GM21717 (cell line): Measurements from ENCODE around the gene GCM1.
A peak's percentile ranks its signal among the peaks of the same experiment; 100 is the strongest.
"Not testable (repeated sequence)": the region's sequence is repeated elsewhere in the genome, so short reads cannot be mapped to it uniquely, and the experiment has no call there.

Source experiments
- ATAC-seq: cut with Tn5 transposase; IDR thresholded peaks from one replicate; pipeline ENCODE4 v1.9.1; 2021; ENCODE audit warnings: mild to moderate bottlenecking, moderate library complexity; ENCODE audit not compliant: unreplicated experiment

Gene GCM1, protein sequence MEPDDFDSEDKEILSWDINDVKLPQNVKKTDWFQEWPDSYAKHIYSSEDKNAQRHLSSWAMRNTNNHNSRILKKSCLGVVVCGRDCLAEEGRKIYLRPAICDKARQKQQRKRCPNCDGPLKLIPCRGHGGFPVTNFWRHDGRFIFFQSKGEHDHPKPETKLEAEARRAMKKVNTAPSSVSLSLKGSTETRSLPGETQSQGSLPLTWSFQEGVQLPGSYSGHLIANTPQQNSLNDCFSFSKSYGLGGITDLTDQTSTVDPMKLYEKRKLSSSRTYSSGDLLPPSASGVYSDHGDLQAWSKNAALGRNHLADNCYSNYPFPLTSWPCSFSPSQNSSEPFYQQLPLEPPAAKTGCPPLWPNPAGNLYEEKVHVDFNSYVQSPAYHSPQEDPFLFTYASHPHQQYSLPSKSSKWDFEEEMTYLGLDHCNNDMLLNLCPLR

DNA sequence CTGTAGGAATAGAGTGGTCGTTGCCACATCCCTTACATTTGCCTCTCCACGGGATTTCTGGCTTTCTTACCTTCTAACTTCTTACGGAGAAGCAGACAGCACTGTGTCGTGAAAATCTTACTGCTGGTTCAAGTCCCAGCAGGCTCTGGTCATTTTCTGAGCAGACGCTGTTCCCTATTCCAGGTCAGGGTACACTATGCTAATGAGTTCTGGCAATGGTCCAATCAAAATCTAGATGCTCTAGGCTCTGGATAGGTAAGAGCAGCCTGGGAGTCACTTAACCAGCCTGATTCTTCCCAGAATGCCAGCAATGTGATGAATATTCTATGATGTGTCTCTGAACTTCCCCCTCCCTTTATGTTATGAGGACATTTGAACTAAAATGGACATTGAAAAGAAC is at the start of gene GCM1:
TSS of gene GCM1 (minus strand) at position 158 of the 400 bp plus-strand sequence. CDS start 3,209 bp downstream, outside the sequence.
- no peak for ATAC-seq

DNA sequence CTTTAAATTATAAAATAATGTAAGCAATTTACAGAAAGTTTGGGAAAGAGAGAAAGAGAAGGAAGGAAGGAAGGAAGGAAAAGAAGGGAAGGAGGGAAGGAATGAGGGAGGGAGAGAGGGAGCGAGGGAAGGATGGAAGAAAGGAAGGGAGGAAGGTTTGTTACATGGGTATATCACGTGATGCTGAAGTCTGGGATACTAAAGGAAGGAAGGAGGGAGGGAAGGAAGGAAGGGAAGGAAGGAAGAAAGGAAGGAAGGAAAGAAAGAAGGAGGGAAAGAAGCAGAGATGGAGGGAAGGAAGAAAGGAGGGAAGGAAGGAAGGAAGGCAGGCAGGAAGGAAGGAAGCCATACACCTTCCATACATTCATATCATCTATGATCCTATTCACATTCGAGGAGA is 48.9 kb upstream of the GCM1 start:
- ATAC-seq, result no peak

DNA sequence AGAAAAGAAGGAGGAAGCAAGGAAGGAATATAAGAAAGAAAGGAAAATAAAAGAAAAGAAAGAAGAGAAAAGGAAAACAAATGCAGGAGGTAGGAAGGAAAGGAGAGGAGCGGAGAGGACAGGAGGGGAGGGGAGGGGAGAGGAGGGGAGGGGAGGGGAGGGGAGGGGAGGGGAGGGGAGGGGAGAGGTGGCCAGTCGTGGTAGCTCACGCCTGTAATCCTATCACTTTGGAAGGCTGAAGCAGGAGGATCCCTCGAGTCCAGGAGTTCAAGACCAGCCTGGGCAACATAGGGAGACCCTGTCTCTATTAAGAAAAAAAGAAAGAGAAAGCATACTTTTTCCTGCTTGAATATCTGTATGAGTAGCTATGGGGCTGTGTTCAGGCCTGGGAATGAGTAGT is 46.4 kb upstream of the GCM1 start:
- no peak for ATAC-seq

DNA sequence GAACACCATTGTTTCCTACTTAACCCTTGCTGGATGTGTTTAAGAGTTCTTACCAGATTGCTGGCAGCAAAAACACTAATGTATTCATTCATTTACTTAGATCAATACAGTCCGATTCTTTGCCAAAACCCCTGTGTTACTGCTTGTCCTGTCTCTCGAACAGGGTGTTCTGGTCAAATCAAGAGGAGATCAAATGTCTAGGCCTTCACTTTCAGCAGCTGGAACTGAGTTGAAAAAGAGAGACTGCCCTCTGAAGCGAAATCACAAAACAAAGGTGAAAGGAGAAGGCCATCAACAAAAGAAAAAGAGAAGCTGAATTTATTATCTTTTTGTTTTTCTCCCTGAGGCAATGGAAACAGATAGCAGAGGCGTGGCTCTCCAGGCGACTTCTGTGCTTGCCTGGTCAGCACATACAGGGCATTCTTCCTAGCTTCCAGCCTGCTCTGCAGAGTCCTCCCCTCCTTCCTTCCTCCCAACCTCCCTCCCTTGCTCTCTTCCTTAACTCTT is 44.1 kb upstream of the GCM1 start:
- no peak for ATAC-seq

DNA sequence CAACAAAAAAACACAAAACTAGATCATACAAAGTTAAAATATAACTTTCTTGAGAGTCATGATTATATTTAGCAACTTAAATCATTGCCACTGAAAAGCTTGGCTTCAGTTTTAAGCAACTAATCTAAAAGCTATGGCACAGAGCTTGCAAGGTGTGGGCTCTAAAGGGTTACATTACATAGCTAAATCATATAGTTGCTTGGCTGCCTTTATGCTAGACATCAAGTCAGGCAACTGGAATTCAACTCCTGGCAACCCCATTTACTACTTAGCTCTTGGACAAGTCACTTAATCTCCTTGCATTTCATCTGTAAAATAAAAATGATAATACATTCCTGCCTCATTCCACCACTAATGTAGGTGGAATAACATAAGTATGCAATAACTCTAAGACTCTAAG is 40.9 kb upstream of the GCM1 start:
- ATAC-seq, result no peak

DNA sequence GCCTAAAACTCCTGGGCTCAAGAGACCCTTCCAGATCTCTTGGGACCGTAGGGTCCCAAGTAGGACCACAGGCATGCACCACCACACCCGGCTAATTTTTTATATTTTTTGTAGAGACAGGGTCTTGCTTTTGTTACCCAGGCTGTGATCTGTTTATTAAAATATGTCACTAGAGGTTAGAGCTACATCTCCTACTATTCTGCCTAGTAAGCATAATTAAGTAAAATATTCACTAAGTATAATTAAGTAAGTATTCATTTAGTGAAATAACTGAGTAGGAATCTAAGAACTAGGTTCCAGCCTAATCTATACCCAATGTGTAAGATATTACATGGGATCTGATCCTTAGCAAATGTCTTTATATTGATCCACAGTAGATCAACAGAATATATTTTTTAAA is 40.2 kb upstream of the GCM1 start:
- no peak for ATAC-seq

DNA sequence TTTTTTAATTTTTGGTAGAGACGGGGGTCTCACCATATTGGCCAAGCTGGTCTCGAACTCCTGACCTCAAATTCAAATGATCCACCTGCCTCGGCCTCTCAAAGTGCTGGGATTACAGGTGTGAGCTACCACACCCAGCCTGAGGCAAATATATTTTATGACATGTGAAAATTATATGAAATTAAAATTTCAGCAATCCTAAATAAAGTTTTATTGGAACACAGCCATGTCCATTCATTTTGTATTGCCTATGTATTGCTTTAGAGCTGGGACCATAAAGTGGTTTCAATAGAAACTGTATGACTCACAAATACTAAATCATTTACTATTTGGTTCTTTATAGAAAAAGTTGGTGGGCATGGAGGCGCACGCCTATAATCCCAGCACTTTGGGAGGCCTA is 32.0 kb upstream of the GCM1 start:
- ATAC-seq, result no peak

DNA sequence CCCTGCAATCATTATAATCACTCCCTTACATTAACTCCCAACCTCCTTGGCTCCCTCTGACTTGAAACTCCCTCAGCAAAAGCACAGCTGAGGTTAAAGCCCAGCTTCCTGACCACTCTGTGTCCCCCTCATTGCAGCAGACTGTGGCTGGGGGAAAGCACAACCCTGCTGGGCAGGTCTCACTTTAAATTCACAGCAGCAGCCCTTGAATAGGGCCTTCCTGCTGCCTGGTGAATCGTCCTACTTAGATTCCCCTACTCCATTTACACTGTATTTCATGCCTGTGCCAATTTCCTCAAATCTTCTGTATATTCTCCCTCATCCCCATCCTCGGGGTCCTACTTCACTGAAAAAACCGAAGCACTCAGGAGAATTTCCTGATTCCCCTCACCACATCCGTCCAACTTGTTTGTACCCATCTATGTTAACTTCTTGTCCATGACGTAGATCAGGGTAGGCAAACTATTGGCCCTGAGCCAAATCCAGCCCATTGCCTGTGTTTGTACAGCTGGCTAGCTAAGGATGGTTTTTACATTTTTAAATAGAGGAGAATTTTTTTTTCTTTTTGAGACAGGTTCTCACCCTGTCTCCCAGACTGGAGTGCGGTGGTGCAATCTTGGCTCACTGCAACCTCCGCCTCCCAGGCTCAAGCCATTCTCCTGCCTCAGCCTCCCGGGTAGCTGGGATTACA is 31.5 kb upstream of the GCM1 start:
- no peak for ATAC-seq

DNA sequence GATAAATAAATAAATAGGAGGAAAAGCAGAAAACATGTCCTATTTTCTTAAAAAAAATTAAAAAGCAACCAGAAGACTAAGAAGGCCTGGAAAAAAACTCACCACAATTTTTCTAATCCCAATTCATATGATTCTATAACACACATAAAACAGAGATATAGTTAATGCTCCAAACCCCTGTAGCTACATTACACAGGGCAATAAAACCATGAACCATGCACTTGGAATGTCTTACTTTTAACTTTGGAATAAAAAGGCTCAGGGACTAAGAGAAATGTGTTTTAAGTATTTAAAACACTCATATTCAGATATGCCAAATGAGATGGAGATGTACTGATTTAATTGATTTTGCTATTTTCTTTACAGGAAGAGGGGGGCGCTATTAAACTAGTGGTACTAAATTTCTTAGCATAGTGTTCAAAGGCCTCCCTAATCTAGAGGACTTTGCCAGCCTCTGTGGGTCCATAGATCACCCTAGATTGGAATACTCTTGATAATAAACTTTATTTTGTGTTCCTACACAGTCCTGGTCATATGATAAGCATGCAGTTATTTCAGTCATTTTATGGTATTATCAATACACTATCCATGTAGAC is 30.3 kb upstream of the GCM1 start:
- no peak for ATAC-seq

DNA sequence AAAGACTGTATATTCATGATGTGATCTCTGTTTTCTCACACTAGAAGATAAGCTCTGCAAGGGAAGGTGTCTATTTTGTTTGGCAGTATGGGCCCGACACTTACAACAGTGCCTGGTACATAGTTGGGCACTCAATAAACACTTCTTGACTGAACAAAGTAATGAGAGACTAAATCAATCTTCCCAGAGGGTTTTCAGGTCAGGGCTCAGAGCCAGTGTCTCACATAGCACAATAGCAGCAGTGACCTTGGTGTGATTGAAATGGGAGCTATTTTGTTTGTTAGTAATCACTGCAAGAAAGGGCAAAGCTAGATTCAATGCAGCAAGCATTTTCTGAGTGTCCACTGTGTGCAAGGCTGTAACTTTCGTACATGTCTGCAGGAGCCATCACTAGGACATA is 26.4 kb upstream of the GCM1 start:
- ATAC-seq, result no peak

DNA sequence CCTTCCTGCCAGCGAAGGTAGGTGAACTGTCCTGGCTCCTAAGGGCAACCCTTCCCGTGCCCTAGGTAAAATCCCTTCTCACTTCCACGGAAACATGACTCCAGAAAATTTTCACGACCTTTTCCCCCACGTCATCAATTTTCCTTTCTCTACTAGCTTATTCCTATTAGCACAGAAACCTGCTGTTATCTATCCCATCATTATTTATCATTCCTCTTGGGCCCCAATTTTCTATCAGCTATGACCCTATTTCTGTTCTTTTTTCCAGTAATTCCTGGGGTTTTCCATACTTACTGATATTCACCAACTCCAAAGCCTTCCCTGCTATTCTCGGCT is 23.8 kb upstream of the GCM1 start:
- peak; percentile 6 for ATAC-seq

DNA sequence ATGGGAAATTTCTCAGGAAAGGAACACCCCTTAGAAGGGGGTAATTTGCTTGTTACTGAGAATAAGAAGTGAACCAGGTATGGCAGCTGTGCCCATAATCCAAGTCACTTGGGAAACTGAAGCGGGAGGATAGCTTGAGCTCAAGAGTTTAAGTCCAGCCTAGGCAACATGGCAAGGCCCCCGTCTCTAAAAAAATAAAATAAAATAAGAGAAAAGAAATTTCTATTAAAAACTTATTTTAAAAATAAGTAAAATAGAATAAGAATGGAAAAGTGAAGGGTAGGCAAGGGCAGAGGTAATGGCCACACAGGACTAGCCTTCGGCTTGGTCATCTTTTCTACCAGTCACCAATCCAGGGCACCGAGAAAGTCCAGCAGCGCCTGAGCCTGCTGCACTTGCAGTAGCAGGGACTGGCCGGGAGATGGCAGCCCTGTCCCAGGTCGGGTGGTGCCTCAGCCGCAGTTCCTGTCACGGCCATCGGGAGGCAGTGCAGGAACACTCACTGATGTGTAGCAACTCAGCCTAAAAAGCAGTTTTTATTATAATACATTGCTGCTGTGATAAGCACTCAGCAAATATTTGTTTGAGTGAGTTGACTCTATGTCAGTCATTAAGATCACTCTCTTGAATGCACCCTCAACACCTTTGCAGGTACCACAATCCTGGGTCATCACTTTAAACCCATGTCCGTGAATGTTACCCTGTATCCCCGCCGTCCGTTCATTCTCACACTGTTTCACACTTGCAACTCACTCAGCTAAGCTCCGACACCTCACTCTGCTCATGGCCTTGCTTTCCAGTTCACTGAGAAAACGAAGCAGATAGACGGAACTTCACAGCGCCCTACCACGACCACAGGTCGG is 23.2 kb upstream of the GCM1 start:
- peak; percentile 78 for ATAC-seq

DNA sequence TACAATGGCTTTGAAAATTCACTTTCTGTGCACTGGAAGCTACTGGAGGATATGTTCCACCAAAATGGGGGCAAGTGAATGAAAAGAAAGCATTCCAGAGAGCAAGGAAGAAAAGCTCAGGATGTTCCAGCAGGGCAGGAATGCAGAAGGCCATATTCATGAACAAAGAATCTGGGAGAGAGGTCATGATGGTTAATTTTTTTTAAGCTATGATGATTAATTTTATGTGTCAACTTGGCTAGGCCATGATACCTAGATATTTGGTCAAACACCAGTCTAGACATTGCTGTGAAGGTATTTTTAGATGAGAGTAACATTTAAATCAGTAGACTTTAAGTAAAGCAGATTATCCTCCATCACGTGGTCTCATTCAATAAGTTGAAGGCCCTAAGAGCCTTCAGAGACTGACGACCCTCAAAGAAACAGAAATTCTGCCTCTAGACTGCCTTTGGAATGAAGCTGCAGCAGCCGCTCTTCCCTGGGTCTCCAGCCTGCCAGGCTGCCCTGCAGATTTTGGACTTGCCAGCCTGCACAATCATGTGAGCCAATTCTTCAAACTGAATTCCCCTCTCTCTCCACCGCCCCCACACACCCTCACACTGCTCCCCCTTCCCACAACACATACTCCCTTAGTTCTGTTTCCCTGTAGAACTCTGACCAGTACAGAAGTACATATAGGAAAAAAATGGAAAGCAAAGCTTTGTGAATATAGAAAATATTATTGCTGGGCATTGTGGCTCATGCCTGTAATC is 20.1 kb upstream of the GCM1 start:
- no peak for ATAC-seq

DNA sequence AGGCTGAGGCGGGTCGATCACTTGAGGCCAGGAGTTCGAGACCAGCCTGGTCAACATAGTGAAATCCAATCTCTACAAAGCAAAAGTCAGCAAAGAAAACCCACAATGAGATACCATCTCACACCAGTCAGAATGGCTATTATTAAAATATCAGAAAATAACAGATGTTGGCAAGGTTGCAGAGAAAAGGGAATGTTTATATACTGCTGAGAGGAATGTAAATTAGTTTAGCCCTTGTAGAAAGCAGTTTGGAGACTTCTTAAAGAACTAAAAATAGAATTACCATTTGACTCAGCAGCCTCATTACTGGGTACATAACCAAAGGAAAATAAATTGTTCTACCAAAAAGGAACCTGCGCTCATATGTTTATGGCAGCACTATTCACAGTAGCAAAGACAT is 16.7 kb upstream of the GCM1 start:
- ATAC-seq, result no peak

DNA sequence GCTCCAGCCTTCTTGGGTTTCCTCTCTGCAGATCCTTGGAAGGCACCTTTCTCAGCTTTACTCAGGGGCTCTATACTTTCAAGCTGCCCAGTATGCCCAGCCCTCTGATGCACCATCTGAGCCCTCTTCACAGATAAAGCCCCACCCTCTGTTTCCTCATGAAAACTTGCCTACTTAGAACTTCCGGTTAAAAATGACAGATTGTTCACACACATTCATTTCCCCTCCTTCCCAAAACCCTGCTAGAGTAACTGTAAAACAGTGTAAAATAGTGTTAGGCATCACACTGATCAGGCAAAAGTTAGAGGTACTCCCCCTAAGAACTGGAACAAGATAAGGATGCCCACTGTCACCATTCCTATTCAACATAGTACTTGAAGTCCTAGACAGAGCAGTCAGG is 14.0 kb upstream of the GCM1 start:
- no peak for ATAC-seq

DNA sequence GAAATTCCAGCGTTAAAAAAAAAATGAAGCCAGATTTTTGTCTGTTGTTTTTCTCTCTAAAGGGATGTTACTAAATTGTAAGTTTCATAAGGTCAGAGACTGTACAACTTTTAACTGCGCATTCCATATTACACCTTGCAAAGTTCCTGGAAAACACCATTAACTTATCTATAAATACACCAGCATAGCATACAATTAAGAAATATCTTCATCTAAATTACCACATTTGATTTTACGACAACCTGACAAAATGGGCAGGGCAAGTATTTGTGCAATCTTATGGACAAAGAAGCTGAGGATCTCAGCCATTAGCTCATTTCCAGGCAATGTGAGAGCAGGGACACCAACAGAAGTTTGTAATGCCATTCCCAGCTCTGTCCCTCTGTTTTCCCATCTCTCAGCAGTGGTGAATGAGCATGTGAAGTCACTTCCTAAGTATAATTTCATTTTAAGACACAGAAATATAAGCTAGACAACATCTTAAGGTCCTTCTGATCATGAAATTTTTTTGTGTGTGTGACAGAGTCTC is 12.9 kb upstream of the GCM1 start:
- ATAC-seq, result no peak

DNA sequence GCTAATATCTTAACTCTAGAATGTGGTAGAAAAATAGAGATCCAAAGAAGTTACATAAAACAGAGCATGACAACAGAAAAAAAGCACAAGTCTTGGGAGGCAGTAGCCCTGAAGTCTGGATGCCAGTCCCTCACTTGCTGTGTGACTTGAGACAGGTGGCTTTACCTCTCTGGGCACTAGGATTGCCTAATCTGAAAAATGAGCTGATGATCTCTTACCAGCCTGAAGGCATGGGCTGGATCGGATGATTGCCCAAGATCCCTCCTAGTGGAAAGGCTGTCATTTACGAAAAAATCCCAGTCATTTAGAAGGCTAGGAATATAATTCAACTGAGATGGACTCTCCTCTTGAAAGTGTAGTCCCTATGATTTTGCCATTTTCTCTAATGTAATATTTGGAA is 10.9 kb upstream of the GCM1 start:
- ATAC-seq, result no peak

DNA sequence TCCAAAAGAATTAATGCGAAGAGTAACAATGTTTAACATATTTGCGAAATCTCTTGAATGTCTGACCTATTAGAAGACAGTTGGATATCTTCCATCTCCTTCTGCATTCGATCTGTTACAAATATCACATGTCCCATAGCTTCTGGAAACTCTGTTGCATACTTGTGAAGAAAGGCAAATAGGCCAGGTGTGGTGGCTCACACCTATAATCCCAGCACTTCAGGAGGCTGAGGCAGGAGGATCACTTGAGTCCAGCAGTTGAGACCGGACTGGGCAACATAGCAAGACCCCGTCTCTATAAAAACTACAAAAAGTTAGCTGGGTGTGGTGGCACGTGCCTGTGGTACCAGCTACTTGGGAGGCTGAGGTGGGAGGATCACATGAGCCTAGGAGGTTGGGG is 9.4 kb upstream of the GCM1 start:
- ATAC-seq, result not testable (repeated sequence)

DNA sequence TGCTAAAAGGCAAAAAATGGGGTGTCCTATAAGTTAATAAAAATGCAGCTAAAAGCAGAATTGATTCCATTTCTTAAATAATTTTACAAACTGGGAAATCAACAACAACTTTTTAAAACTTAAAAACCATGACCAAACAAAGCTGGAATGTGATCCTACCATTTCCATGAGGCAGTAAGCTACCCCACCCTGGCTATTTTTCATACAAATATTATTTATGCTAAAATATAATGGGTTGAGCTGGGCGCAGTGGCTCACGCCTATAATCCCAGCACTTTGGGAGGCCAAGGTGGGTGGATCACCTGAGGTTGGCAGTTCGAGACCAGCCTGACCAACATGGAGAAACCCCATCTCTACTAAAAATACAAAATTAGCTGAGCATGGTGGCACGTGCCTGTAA is 6.6 kb upstream of the GCM1 start:
- ATAC-seq, result not testable (repeated sequence)

DNA sequence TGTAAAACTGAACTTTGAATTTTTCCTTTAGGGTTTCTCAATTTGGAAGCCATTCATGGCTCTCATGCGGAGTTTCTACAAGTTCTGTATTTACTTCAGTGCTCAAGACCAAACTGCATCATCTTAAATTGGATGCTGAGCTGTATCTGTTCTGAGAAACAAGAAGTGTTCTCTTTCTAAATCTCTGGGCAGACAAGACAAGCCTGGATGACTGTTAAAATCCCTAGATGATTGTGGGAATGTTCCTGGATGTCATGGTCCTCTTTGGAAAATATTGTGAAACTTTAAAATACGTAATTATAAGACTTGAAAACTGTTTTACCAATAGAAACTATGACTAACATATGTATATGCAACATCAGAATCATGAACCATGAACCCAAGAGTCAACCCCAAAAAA is 6.2 kb upstream of the GCM1 start:
- ATAC-seq, result no peak
